Activated T-cell treated with anti-CD3 and anti-CD28 coated beads for 48 hours (primary cell): ENCODE data around the gene PPP4R2.

ENCODE experiments used
- DNase-seq: peaks from one replicate; pipeline ENCODE4 v3.0.0-alpha.2; 2020; ENCODE audit warnings: low read depth

Gene PPP4R2, protein sequence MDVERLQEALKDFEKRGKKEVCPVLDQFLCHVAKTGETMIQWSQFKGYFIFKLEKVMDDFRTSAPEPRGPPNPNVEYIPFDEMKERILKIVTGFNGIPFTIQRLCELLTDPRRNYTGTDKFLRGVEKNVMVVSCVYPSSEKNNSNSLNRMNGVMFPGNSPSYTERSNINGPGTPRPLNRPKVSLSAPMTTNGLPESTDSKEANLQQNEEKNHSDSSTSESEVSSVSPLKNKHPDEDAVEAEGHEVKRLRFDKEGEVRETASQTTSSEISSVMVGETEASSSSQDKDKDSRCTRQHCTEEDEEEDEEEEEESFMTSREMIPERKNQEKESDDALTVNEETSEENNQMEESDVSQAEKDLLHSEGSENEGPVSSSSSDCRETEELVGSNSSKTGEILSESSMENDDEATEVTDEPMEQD

DNA sequence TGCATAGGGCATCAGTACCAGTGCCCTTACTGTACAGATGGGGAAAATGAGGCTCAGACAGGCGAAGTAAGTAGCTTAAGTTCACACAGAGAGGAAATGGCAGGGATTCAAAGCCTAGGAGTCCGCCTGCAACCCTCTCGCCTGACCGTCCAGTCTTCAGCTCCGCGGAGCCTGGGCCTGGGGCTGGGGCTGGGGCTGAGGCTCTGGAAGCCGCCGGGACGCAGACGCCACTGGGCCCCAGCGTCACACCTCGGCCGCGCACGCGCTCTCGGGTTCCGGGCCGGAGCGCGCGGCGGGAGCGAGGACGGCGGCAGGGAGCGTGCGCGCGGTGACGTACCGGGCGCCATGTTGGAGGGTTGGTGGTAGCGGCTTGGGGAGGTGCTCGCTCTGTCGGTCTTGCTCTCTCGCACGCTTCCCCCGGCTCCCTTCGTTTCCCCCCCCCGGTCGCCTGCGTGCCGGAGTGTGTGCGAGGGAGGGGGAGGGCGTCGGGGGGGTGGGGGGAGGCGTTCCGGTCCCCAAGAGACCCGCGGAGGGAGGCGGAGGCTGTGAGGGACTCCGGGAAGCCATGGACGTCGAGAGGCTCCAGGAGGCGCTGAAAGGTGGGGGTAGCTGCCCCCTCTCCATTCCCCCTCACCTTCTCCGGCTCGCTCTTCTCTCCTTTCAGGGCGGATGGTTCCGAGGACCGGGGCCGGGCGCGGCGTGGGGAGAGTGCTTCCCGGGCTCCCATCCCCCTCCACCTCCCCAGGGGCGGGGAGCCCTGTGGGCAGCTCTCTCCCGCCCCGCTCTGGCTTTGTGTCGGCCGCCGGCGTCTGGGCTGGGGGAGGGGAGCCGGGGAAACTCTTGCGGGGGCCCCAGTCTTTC, at the start of gene PPP4R2:
Gene PPP4R2 (plus strand): TSS at position 339 of the 861 bp plus-strand sequence. CDS start 227 bp downstream, at position 566.
- peak; percentile 92 for DNase-seq

DNA sequence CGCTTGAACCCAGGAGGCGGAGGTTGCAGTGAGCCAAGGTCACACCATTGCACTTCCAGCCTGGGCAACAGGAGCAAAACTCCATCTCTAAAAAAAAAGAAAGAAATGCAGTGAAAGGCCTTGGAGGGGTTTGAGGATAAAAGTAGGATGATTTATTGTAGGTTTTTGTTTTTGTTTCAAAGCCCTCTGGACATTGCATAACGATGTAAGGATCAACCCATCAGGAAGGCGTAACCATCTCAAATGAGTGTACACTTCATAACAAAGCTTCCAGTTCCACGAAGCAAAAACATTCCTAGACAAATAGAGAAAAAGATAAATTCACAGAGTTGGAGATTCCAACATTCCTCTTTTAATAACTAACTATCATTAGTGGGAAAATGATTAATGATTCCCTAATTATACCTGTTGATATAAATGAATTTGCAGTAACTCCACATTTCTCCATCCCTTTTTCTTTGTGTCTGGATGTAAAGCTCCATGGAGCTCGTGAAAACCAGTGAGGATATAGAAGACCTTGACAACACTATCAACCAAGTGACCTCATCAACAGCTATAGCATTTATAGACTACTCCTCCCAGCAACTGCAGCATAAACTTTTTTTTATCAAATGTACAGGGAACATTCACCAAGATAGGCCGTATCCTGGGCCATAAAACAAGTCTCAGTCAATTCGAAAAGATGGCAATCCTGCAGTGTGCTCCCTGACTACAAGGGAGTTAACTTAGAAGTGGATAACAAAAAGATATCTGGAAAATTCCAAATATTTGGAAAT, 48.7 kb upstream of the PPP4R2 start:
- no peak for DNase-seq

DNA sequence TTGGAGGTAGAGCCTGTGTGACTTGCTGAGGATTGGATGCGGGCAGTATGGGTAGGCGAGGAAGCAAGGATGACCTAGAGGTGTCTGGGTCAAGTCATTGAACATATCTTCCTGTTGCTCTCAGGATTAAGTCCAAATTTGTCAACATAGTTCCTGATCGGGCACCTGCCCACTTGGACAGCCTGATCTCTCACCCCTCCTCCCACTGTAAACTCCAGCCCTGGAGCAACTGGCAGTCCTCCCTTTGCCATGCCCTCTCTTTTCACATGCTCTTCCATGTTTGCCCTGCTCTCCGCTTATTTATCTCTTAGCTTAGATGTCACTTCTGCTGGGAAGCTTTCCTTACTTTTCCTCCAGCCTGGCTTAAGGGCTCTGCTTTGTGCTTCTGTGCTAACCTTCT, 47.6 kb upstream of the PPP4R2 start:
- no peak for DNase-seq

DNA sequence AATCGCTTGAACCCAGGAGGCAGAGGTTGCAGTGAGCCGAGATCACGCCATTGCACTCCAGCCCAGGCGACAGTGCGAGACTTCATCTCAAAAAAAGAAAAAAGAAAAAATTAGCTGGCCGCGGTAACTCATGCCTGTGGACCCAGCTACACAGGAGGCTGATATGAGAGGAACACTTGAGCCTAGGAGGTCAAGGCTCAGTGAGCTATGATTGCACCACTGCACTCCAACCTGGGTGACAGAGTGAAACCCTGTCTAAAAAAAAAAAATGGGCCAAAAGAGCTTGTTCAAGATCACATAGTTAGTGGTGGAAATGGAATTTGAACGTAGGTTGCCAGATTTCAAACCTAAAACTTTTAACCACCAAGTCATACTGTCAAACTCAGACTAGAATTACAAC, 46.2 kb upstream of the PPP4R2 start:
- DNase-seq: no peak

DNA sequence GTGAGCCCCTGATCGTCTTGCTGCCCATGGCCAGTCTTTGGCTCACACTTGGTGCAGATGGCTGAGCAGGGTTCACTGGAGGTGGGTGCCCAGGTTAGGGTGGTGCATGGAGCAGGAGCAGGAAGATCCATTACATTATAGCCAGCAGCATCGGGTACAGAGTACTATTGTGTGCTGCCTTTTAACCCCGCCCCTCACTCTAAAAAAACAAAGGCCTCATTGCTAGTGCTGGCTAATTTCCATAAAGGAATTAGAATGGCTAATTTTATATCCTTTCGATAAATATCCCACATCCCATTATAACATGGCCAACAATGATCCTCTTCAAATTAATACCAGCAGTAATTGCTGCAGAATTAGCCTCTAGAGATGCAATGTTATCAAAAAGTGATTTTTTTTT, 45.8 kb upstream of the PPP4R2 start:
- no peak for DNase-seq

DNA sequence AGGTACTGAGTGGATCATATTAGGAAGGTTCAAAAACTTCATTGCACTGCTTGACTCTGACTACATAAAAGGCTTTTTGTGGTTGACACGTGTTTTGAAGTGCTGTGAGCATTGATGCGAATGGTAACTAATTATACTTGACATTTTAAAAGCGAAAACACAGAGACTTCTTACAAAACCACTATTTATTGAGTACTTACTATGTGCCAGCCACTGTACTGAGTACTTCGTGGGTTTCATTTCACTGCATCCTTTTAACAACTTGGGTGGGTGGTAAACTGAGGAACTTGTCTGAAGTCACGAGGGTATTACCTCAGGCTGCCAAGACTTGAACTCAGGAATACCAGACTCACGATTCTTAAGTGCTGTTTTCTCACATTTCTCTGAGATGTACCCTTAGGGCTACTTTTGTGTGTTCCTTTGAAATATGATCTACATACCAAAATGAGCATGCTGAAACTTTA, 45.3 kb upstream of the PPP4R2 start:
- no peak for DNase-seq

DNA sequence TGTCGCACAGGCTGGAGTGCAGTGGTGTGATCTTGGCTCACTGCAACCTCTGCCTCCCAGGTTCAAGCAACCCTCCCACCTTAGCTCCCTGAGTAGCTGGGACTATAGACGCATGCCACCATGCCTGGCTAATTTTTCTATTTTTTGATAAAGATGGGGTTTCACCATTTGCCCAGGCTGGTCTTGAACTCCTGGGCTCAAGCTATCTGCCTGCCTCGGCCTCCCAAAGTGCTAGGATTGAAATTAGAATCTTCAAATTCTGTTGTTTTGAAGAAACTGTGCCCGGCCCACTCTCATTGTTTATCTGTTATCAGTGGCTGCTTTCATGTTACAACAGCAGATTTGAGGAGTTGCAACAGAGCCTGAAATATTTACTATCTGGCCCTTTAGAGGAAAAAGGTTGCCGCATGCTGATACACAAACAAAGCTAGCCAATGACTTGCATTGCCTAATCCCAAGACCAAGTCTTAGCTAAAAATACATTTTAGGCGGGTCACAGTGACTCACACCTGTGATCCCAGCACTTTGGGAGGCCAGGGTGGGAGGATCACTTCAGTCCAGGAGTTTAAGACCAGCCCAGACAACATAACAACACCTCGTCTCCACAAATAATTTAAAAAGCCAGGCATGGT, 43.2 kb upstream of the PPP4R2 start:
- DNase-seq: no peak

DNA sequence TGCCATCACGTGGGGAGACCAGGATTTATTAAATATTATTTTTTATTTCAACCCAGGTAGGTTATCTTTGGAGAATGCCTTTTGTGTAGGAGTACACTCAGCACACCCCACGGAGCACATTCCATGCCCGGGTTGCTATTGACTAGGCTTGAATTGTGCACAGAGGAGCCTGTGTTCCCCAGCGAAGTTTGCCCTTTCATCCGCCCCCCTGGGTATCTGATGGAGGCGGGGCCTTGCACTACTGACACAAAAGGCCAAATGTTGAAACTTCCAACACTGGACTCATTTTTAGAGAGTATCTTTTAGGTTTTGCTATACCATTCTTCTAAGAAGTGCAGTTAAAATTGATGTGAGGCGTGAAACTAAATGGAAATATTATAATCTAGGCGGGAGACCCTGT, 39.3 kb upstream of the PPP4R2 start:
- DNase-seq: no peak

DNA sequence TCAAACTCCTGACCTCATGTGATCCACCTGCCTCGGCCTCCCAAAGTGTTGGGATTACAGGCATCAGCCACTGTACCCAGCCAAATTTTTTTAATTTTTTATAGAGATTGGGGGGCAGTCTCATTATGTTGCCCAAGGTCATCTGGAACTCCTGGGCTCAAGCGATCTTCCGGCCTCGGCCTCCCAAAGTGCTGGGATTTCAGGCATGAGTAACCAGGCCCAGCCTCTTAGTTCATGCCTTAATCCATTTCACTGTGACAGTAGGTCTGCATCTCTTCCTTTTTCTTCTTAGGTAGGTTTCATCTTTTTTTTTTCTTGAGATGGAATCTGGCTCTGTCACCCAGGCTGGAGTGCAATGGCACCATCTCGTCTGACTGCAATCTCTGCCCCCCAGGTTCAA, 37.3 kb upstream of the PPP4R2 start:
- DNase-seq: no peak

DNA sequence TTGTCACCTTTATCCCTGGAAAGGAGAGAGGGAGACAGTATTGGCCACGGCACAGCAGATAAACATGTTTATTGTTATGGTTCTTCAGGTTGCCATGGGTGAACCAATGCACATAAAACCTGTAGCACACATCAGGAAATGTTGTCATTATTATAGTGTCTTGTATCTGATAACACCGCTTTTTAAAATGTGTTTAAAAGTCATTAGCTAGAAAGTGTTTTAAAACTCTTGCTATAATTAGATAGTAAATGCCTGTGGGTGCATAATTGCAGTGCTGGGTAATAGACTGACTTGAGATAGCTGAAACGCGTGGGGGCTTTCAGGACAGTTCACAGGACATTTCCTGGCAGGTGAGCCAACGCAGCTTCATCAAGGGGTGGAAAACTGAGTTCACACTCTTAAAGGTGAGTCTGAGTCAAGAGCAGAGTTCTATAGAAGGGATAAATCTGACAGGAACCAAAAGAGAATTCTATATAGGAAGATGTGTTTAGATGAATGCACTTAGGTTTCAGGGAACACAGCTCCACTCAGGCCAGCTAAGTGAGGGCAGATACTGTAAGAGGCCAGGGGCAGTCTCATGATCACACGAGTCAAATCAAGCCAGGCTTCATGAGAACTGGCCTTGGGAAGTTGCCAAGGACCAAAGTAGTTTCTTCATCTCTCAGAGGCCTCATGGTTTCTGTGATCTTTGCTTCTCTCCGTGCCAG, 35.6 kb upstream of the PPP4R2 start:
- DNase-seq: peak; percentile 12

DNA sequence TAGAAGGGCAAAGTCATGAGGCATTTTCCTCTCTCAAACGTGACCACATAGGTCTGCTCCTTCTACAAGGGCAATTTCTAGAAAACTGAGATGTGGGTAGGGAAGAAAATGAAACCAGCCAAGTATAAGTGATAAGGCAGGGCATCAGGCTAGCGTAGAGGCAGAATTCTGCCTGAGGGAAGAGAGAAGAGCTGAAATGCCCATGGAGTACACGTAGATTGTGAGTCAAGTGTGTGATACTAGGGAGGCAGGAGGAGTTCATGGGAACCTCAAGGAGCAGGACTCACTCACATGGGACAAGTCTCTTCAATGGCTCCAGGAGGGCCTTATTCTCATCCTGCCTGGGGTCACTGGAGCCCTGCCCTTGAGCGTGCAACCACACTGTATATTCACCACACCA, 34.9 kb upstream of the PPP4R2 start:
- no peak for DNase-seq

DNA sequence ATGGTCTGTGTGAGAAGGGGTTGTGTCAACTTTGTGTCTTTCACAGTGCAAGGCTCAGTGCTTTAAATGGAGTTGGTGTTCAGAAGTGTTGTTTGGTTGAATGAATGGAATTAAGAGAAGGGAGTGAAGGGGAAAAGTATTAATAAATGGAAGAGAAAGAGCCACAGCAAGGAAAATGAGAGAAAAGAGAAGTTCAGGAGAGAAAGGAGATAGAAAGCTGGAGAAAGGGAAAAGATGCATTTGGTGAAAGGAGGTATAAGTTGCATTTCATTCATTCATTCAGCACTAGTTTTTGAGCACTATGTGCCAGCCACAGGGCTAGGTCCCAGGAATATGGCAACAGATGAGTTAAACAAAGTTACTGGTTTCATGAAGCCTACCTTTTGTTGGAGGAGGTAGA, 34.3 kb upstream of the PPP4R2 start:
- DNase-seq: no peak

DNA sequence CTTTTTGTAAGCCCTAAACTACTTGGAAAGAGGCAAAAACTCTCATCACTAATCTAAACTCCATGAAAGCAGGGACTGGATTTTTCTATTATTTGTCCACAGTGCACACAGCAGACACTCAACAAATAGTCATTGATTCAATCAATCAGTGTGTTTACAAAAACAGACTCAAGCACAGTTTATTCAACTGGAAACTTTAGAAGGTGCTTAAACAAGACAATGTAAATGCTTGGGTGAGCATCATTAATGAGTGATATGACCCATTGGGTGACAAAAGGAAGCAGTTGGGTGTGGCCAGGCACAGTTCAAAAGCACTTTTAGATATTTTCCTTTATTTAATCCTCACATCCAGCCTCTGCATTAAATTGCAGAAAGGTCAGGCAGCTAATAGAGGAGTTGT, 32.0 kb upstream of the PPP4R2 start:
- no peak for DNase-seq

DNA sequence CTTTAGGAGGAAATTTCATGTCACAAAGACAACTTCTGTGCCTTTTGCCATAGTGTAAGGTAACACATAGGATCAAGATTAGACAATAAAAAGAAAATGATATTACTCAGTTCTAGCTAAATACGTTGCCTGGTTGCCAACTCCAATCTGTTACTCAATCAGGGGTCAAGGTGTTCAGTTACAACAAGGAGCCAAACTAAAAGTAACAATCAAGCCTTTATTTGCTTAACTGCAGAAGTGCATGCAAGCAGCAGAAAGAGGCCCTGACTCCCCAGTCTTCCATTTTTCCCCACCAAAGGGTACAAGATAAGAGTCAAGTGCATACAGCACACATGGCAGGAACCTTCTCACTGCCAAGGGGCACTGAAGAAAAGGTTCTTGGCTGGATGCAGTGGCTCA, 28.3 kb upstream of the PPP4R2 start:
- no peak for DNase-seq

DNA sequence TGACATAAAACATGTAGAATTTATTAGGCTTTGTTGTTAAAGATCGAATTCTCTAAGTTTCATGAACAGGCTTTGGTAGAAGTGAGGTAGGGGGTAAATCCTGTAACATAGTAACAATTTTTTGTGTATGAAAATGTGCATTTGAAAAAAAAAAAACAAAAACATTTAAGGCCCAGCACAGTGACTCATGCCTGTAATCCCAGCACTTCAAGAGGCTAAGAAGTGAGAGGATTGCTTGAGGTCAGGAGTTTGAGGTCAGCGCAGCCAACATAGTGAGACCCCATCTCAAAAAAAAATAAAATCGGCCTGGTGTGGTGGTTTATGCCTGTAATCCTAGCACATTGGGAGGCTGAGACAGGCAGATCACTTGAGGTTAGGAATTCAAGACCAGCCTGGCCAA, 26.8 kb upstream of the PPP4R2 start:
- no peak for DNase-seq

DNA sequence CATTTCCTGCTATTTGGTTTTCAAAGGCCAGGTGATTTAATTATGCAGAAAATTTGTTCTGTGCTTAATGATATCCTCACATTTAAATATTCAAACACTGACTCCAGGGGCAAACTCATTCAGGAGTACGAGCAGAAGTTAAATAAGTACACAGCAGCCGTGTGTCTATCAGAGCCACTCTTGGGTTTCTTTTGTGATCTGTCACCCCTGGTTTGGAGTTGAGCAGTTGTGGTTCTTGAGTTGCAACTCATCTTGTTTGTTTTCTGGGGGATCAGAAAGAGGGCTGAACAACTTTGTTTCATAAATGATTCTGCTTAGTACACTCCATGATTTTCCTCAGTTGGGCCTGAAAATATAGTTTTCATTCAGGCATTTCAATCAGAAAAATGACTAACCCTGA, 25.7 kb upstream of the PPP4R2 start:
- no peak for DNase-seq

DNA sequence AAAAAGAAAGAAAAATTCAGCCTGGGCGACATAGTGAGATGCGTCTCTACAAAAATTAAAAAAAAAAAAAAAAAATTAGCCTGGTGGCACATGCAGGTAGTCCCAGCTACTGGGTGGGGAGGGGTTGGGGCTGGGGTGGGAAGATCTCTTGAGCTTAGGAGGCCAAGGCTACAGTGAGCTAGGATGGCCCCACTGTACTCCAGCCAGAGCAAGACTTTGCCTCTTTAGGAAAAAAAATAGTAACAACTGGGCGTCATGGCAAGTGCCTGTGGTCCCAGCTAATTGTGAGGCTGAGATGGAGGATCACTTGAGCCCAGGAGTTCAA, 23.9 kb upstream of the PPP4R2 start:
- no peak for DNase-seq

DNA sequence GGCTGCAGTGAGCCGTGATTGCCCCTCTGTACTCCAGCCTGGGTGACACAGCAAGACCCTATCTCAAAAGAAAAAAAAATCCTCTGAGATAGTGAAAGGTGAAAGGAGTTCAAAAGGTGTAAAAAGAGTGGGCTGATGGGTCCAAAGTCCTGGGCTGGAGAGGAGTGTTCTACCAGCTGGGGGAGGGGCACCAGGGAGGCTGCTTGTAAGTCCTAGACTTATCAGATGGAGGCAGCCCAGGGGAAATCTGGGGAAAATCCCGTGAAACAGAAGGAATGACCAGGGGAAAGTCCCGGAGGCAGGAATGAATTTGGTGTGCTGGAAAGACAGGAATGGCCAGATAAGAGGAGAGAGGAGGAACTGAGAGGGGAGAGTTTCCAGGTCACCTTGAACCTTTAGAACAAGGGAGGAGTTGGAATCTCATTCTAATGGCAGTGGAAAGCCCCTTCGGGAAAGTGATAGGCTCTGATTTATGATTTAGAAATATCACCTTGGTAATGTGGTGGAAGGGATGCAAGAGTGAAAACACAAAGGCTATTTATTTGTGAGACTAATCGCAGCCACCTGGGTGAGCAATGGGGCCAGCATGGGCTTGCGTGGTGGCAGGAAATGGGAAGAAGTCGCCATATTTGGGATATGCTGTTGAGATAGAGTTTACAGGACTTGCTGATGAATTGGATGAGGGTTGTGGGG, 23.4 kb upstream of the PPP4R2 start:
- no peak for DNase-seq

DNA sequence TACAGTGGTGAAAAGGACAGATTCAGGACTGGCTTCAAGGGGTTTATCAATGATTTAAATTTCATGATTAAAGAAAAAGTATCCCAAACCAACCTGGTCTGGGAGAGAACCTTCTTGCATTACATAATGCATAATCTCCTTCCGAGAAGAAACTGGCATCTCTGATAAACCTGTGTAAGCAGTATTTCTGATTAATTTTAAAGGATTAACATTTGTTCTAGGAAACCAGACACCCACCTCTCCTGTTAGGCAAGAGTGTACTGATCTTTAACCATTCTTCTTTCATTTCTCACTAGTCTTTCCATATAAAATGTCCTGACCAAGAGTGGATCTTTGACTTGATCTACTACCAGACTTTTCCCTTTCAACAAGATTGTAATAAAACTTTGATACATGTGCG, 22.8 kb upstream of the PPP4R2 start:
- DNase-seq: no peak

DNA sequence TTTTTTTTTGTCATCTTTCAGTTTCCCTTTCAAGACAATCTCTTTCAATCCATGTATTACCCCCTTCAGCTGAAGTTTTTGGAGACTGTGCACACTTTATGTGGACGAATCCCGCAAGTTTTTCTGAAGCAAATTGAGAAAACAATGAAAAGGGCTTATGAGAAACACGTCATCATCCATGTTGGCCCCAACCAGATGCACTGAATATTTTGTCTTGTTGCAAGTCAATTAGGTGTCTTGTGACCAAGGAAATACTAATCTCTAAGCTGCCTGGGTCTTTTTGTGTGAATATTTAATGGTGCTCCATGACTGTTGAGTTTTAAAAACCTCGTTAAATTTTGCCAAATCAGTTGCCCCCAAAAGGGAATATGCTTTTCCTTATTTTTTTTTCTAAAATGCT, 21.7 kb upstream of the PPP4R2 start:
- DNase-seq: no peak

DNA sequence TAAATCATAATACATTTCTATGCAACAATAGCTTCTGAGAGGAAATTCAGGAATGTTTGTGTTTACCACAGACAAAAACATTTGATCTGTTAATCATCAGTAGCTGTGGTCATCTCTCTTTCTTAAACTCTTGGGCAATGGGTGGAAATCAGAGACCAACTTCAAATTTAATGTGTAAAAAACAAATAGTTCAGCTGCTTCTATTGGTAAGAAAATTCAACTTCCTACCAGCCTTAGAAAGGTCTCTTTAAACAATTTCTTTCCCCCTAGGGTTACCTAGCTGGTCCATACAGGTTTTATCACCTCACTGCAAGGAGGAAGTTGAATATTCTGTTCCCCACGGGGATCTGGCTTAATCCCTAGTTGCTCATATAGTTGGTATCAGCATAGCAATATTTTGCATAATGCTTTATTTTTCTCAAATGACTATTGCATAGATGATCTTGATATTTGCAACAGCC, 20.3 kb upstream of the PPP4R2 start:
- no peak for DNase-seq
